Upper lobe of right lung (tissue), 1 donor: ENCODE results near the gene ELOF1. TPM values are rescaled to one million over a fixed set of nuclear protein-coding genes. Genes with fewer than 3 reads are reported as not detected.

Experiments
- ATAC-seq: fragments of 200-7000 bp; cut with Tn5 transposase; one replicate; pipeline ENCODE4 v1.9.1; 2020; ENCODE audit warnings: mild to moderate bottlenecking, moderate library complexity
- DNase-seq: peaks from one replicate; pipeline ENCODE4 v3.0.0-alpha.2; 2020
- H3K27ac ChIP-seq: fragments of 200-600 bp; one replicate; pipeline ENCODE4 v1.8.0; 2022
- H3K27me3 ChIP-seq: fragments of 200-600 bp; one replicate; pipeline ENCODE4 v1.8.0; 2022; ENCODE audit warnings: mild to moderate bottlenecking
- H3K36me3 ChIP-seq: fragments of 200-600 bp; one replicate; pipeline ENCODE4 v1.8.0; 2022
- H3K4me1 ChIP-seq: fragments of 200-600 bp; one replicate; pipeline ENCODE4 v1.8.0; 2022
- H3K4me3 ChIP-seq: fragments of 200-600 bp; one replicate; pipeline ENCODE4 v1.8.0; 2022; ENCODE audit warnings: mild to moderate bottlenecking
- H3K9me3 ChIP-seq: fragments of 200-600 bp; one replicate; pipeline ENCODE4 v1.8.0; 2022
- intact Hi-C: fragments of 100-400 bp; cut with DNase I; formaldehyde crosslinking; loops from one replicate; pipeline ENCODE4 v1.11.0; 2022
- total RNA-seq: library from RNA; stranded (reverse); fragmentation: NEBNext Ultra II Directional; extraction: Animal tissue kit (Norgen Biotek cat#: 25700); gene quantifications from one replicate; pipeline ENCODE4 v1.2.1, GENCODE V29; 2021
- TF ChIP-seq, protein P1 (sequence below): fragments of 200-600 bp; IDR thresholded peaks from one replicate; pipeline ENCODE4 v1.8.0; 2022; ENCODE audit warnings: antibody characterized with exemption
- donor health status: DM: no; HTN: yes; CAD: no; lungs with severe emphysema.

The ELOF1 gene
- total RNA-seq, 1 donor from 2014 or later, result 44.3 TPM

DNA sequence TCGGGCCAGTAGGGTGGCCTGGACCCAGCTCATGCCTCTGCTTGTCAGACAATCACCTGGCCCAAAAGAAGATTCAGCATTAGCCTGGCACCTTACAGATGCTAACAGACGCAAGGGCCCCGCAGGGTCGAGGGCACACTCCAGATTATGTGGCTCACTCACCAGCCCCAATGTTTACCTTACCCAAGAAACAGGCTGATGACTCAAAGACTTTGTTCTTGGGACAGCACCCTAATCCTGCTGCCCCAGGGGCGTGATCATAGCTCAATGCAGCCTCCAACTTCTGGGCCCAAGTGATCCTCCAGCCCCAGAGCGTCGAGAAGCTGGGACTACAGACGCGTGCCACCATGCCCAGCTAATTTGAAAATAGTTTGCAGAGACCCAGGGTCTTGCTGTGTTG, 39.9 kb downstream of the ELOF1 start:
- H3K4me1 ChIP-seq, result no peaks in the 10 kb centered on the region
- TF ChIP-seq, protein P1, sequence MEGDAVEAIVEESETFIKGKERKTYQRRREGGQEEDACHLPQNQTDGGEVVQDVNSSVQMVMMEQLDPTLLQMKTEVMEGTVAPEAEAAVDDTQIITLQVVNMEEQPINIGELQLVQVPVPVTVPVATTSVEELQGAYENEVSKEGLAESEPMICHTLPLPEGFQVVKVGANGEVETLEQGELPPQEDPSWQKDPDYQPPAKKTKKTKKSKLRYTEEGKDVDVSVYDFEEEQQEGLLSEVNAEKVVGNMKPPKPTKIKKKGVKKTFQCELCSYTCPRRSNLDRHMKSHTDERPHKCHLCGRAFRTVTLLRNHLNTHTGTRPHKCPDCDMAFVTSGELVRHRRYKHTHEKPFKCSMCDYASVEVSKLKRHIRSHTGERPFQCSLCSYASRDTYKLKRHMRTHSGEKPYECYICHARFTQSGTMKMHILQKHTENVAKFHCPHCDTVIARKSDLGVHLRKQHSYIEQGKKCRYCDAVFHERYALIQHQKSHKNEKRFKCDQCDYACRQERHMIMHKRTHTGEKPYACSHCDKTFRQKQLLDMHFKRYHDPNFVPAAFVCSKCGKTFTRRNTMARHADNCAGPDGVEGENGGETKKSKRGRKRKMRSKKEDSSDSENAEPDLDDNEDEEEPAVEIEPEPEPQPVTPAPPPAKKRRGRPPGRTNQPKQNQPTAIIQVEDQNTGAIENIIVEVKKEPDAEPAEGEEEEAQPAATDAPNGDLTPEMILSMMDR, result no peak
- DNase-seq, result no peak
- H3K9me3 ChIP-seq, result no peaks in the 10 kb centered on the region
- peaks cover 36% of the 10 kb centered on the region for H3K36me3 ChIP-seq
- no peak overlapping the region for H3K27ac ChIP-seq
- no peak for ATAC-seq
- no peaks in the 10 kb centered on the region for H3K27me3 ChIP-seq
- intact Hi-C loops, result no loop called here
- H3K4me3 ChIP-seq, result no peak overlapping the region

DNA sequence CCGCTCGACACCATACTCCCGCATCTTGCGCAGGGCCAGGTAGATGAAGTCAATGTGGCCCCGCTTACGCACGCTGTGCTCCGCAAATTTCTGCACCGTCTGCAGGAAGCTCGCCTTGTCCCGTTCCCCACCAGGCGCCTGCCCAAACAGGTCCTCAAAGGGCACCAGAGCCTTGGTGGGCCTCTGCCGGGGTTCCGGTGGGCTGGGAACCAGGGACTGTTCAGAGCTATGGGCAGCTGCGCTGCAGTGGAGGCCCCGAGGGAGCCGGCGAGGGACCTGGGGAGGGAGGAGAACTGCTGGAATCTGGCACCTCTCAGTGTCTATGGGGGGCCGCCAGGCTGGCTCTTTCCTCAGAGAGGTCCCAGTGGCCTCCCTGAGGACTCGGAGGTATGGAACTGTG, 45.1 kb downstream of the ELOF1 start:
- H3K36me3 ChIP-seq, result peaks cover 34% of the 10 kb centered on the region

DNA sequence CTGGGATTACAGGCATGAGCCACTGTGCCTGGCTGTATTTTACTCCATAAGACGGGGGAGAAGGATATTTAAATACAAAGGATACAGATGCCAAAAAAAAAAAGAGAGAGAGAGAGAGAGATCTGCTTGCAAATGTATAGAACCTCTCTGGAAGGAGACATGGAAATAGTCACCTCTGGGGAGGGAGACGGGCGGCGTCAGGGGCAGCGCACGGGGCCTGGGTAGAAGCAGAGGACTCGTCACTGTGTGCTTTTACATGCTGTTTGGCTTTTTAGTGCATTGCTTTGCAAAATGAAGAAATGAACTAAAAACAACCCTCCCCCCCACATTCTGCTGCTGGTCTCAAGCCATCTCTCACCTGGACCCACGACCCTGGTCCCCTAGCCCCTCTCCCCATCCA, 48.6 kb downstream of the ELOF1 start:
- peaks cover 5% of the 10 kb centered on the region for H3K4me1 ChIP-seq
- DNase-seq (no peak), ATAC-seq (no peak)
- peaks cover 11% of the 10 kb centered on the region for H3K36me3 ChIP-seq
- no peak overlapping the region for H3K27ac ChIP-seq
- H3K4me3 ChIP-seq, result no peak overlapping the region
- H3K9me3 ChIP-seq, result no peaks in the 10 kb centered on the region
- TF ChIP-seq, protein P1, result no peak
- intact Hi-C loops, result no loop called here
- no peaks in the 10 kb centered on the region for H3K27me3 ChIP-seq

More for the DNA sequence above, 45.1 kb downstream of the ELOF1 start:
- TF ChIP-seq, protein P1, result no peak
- Histone ChIP-seq H3K4me3 (no peak overlapping the region), H3K27me3 (no peaks in the 10 kb centered on the region), H3K9me3 (no peaks in the 10 kb centered on the region), H3K27ac (no peak overlapping the region), H3K4me1 (no peaks in the 10 kb centered on the region)
- intact Hi-C loops, result no loop called here
- DNase-seq, result no peak
- peak; percentile 12 for ATAC-seq

DNA sequence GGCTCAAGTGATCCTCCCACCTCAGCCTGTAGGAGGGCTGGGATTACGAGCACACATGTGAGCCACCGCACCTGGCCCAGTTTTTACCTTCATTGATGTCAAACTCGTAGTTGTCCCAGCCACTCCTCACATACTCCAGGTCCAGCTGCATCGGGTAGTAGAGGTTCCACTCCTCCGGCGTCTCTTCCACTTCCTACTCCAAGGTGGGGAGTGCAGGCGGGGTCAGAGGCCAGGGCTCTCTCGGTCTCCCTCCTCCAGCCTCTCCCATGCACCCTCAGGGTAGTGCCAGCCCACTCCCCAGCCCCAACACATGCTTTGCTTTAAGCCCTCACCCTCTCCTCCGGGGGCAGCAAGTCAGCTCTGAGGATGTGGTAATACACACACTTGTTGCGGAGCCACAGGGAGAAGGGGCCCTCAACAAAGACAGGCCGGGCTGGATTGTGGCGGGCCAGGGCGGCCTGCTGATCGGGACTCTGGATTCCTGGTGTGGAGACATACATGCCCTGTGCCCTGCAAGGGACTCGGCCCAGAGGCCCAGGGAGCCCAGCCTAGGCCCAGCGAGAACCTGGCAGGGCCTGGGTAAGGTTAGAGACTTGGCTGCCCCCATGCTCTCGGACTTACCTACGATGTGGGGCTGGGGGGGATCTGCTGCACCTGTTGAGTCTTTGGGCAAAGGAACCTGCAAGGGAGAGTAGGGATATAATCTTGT, 51.5 kb downstream of the ELOF1 start:
- Histone ChIP-seq H3K27me3 (no peaks in the 10 kb centered on the region), H3K36me3 (peaks cover 3% of the 10 kb centered on the region), H3K4me1 (peaks cover 5% of the 10 kb centered on the region), H3K9me3 (no peaks in the 10 kb centered on the region), H3K27ac (no peak overlapping the region), H3K4me3 (no peak overlapping the region)
- intact Hi-C loops, result no loop called here
- no peak for ATAC-seq
- TF ChIP-seq, protein P1, result no peak
- no peak for DNase-seq

DNA sequence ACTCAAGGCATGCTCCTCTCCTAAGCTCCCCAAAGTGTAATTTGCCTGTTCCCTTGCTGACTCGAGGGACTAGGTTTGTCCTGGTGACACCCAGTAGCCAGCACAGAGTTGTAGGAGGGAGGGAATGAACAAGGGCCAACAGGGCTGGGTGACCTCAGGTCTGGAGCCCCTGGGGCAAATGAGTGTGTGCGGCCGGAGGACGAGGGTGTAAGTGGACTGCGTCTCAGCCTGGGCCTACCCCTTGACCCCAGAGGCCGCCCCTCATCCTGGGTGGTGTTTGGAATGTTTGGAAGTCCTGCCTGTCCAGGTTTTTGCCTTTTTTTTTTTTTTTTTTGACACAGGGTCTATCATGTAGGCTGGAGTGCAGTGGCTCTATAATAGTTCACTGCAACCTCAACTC, 52.1 kb downstream of the ELOF1 start:
- Histone ChIP-seq H3K36me3 (no peaks in the 10 kb centered on the region), H3K27me3 (no peaks in the 10 kb centered on the region), H3K4me1 (peaks cover 5% of the 10 kb centered on the region), H3K4me3 (no peak overlapping the region), H3K9me3 (no peaks in the 10 kb centered on the region), H3K27ac (no peak overlapping the region)
- DNase-seq (no peak), ATAC-seq (no peak)
- intact Hi-C loops, result no loop called here
- TF ChIP-seq, protein P1, result no peak
